HepG2 (cell line): Measurements from ENCODE around the gene MAP2K2. TPM values are rescaled to one million over a fixed set of nuclear protein-coding genes. Genes with fewer than 3 reads are reported as not detected.

Source experiments
- ARID4A ChIP-seq: sonication (generic); formaldehyde crosslinking; IDR thresholded peaks from 2 replicates; pipeline ENCODE4 v1.5.0; 2020; ENCODE audit warnings: mild to moderate bottlenecking, missing genetic modification reagents, borderline replicate concordance
- GATAD1 ChIP-seq: IDR thresholded peaks from 2 replicates; pipeline ENCODE4 v1.6.1; 2016; ENCODE audit warnings: missing genetic modification reagents, missing compliant biosample characterization
- HNRNPK ChIP-seq: fragments of 200-400 bp; formaldehyde crosslinking; IDR thresholded peaks from 2 replicates; pipeline ENCODE4 v1.6.1; 2018; ENCODE audit warnings: low read length, low read depth, moderate library complexity, mild to moderate bottlenecking; ENCODE audit not compliant: poor library complexity, severe bottlenecking
- JUNB ChIP-seq: sonication (generic); formaldehyde crosslinking; IDR thresholded peaks from 2 replicates; pipeline ENCODE4 v1.8.0; 2022; ENCODE audit warnings: missing genetic modification reagents, mild to moderate bottlenecking, borderline replicate concordance
- KMT2A ChIP-seq: sonication (generic); formaldehyde crosslinking; IDR thresholded peaks from 2 replicates; pipeline ENCODE4 v1.4.0; 2020; ENCODE audit warnings: missing genetic modification reagents
- MXI1 ChIP-seq: IDR thresholded peaks from 3 replicates; pipeline ENCODE4 v1.6.1; 2012; ENCODE audit warnings: low read depth, low read length, inconsistent platforms, borderline replicate concordance
- NONO ChIP-seq, 2 experiments: fragments of 450-650 bp in 1 of 2; sonication (generic) in 1 of 2; formaldehyde crosslinking in 1 of 2; IDR thresholded peaks in 1 of 2; conservative IDR thresholded peaks in 1 of 2; 2 replicates each; pipeline versions ENCODE4 v1.6.1 to v1.8.0; 2017 to 2022; ENCODE audit warnings: mild to moderate bottlenecking in 1 of 2, missing genetic modification reagents in 1 of 2, moderate library complexity in 1 of 2
- NR2F6 ChIP-seq, 2 experiments: IDR thresholded peaks; 2 replicates each; pipeline ENCODE4 v1.6.1; 2016; ENCODE audit warnings: antibody characterized with exemption in 1 of 2, mild to moderate bottlenecking in 1 of 2
- POLR2A ChIP-seq, 2 experiments: IDR thresholded peaks; 2 replicates each; pipeline ENCODE4 v1.6.1; 2011; ENCODE audit warnings: low read depth in 2 of 2, low read length in 2 of 2, mild to moderate bottlenecking in 1 of 2, moderate library complexity in 1 of 2; ENCODE audit not compliant: insufficient read depth in 1 of 2
- RFXAP ChIP-seq: sonication (generic); formaldehyde crosslinking; IDR thresholded peaks from 2 replicates; pipeline ENCODE4 v1.4.0; 2020; ENCODE audit warnings: missing genetic modification reagents, borderline replicate concordance
- SALL2 ChIP-seq: sonication (generic); formaldehyde crosslinking; IDR thresholded peaks from 2 replicates; pipeline ENCODE4 v1.8.1; 2023; ENCODE audit warnings: mild to moderate bottlenecking, missing genetic modification reagents, inconsistent platforms
- TAF15 ChIP-seq: fragments of 200-400 bp; formaldehyde crosslinking; IDR thresholded peaks from one replicate; pipeline ENCODE4 v1.6.1; 2018; ENCODE audit warnings: mild to moderate bottlenecking, low read depth, low read length; ENCODE audit not compliant: poor library complexity, severe bottlenecking
- TRIM24 ChIP-seq: sonication (generic); formaldehyde crosslinking; IDR thresholded peaks from 2 replicates; pipeline ENCODE4 v1.8.0; 2022; ENCODE audit warnings: mild to moderate bottlenecking, missing genetic modification reagents
- U2AF1 ChIP-seq: fragments of 200-400 bp; formaldehyde crosslinking; optimal IDR thresholded peaks from 2 replicates; pipeline ENCODE3; 2017; ENCODE audit warnings: mild to moderate bottlenecking, low read depth, low read length
- ZIK1 ChIP-seq: sonication (generic); formaldehyde crosslinking; IDR thresholded peaks from 2 replicates; pipeline ENCODE4 v1.5.0; 2020; ENCODE audit warnings: mild to moderate bottlenecking, low read depth, missing genetic modification reagents, borderline replicate concordance
- ZNF260 ChIP-seq: sonication (generic); formaldehyde crosslinking; IDR thresholded peaks from 2 replicates; pipeline ENCODE4 v1.4.0; 2020; ENCODE audit warnings: missing genetic modification reagents, low read depth, mild to moderate bottlenecking, borderline replicate concordance
- ZNF280D ChIP-seq: sonication (generic); formaldehyde crosslinking; IDR thresholded peaks from 2 replicates; pipeline ENCODE4 v1.5.1; 2020; ENCODE audit warnings: mild to moderate bottlenecking, missing genetic modification reagents
- ZNF484 ChIP-seq: sonication (generic); formaldehyde crosslinking; IDR thresholded peaks from 2 replicates; pipeline ENCODE4 v1.5.1; 2020; ENCODE audit warnings: mild to moderate bottlenecking, low read depth, missing genetic modification reagents, borderline replicate concordance
- ZNF550 ChIP-seq: sonication (generic); formaldehyde crosslinking; IDR thresholded peaks from 2 replicates; pipeline ENCODE4 v1.4.0; 2020; ENCODE audit warnings: mild to moderate bottlenecking, missing genetic modification reagents, borderline replicate concordance
- ZNF572 ChIP-seq: sonication (generic); formaldehyde crosslinking; IDR thresholded peaks from 2 replicates; pipeline ENCODE4 v1.5.1; 2020; ENCODE audit warnings: mild to moderate bottlenecking, missing genetic modification reagents
- ZNF614 ChIP-seq: IDR thresholded peaks from 2 replicates; pipeline ENCODE4 v1.6.1; 2018; ENCODE audit warnings: missing biosample characterization, missing genetic modification reagents, inconsistent platforms, borderline replicate concordance
- polyA plus RNA-seq, 8 experiments: library from polyadenylated mRNA; depleted of rRNA in 3 of 8; stranded (reverse) in 7 of 8; unstranded in 1 of 8; fragments of >200 nt; fragmentation: Illumina TruSeq in 4 of 8; extraction: Trizol in 4 of 8; gene quantifications; 2 replicates each; pipeline versions ENCODE4 v1.2.1 to v1.2.3, GENCODE V29; 2011 to 2016; ENCODE audit warnings: low read depth in 4 of 8, missing spikeins in 1 of 8, mixed read lengths in 1 of 8; ENCODE audit not compliant: insufficient read depth in 1 of 8
- total RNA-seq, 5 experiments: library from RNA; depleted of rRNA; stranded (reverse); fragments of >200 nt; fragmentation: Illumina TruSeq; extraction: Trizol; gene quantifications; 2 replicates each; pipeline ENCODE4 v1.2.3, GENCODE V29; 2016; ENCODE audit warnings: low read depth in 1 of 5

The MAP2K2 gene
- total and polyA plus RNA-seq, 2 of the 13 experiments (the other 11 are each of a cell fraction or from before 2014, with no cell fraction given), result 70.3 to 80.9 TPM

GRCh38 chr19:4058693-4059452 lies 65.0 kb downstream of the MAP2K2 start (continued):
- TF ChIP-seq JUNB (CRISPR knock-in tag) (peak; percentile 3; the same call in 1 of the 2 replicates), ARID4A (CRISPR knock-in tag) (peak; percentile 12), ZNF572 (CRISPR knock-in tag) (no peak), HNRNPK (peak; percentile 10), ZNF550 (CRISPR knock-in tag) (no peak), ZNF614 (peak; percentile 5; the same call in 1 of the 2 replicates), RFXAP (no peak), MXI1 (0 out of 3 replicates have a peak, but pooled peaks have one; percentile 2), KMT2A (CRISPR knock-in tag) (no peak), U2AF1 (peak; percentile 66), ZIK1 (CRISPR knock-in tag) (no peak), ZNF260 (CRISPR knock-in tag) (0 out of 2 replicates have a peak, but pooled peaks have one; percentile 30), GATAD1 (no peak), NR2F6 (IDR thresholded peaks at IDR 0.05) (no peak), NR2F6 (CRISPR knock-in tag; IDR thresholded peaks at IDR 0.05) (no peak), ZNF280D (CRISPR knock-in tag) (peak; percentile 45; the same call in 1 of the 2 replicates), TAF15 (peak; percentile 1), SALL2 (CRISPR knock-in tag) (peak; percentile 26; the same call in 1 of the 2 replicates), ZNF484 (no peak), NONO (IDR thresholded peaks at IDR 0.05) (no peak), NONO (CRISPR knock-in tag; conservative IDR thresholded peaks at IDR 0.05) (peak; percentile 65), POLR2A (IDR thresholded peaks at IDR 0.05; ENCODE audit: insufficient read depth in 1 of 2, low read depth in 2 of 2, low read length in 2 of 2) (peak in 1 of 2 experiments; percentile 6; a peak in 2 of 4 replicates), TRIM24 (no peak)
